ENCODE results near the gene C11orf54.

C11orf54 gene
- 14.5 to 25.5 (median 22.9) reads per million in 3 experiments for total RNA-seq

DNA sequence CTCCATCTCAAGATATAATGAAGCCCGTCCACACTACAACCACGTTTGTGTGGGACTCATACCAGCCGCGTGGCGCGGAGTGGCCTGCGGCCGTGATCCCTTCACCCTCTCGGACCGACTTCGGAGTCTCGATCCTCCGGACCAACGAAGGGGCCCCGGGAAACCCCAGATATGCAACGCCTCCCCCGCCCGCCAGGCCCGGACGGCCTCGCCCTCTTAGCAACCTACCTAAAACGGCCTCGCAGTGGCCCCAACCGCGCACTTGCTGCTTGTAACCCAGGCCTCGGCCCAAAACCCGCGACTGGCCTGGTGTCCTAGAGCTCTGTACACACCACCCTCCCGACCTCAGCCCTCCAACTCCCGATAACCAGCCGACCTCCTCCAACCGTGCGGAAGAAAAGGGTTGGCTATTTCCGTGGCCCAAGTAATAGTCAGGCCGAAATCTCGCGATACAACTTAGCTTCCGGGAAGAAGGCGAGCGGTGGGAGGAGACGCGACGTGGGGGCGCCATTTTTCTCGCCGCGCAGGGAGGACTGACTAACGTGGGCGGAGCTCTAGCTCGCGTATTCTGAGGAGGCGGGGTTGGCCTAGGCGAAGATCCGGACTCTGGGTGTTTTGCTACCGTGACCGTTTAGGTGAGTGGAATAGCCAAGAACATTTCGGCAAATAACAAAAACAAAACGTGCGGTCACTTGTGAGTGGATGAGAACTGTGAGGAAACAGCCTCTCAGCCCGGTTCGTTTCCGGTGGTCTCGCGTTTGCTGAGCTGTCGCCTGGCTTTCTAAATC is at the start of gene C11orf54, which contains the start of gene TAF1D:
Gene C11orf54, plus strand, starts transcription at position 579 of the 788 bp plus-strand sequence. CDS start 5,722 bp downstream, outside the sequence.
Gene TAF1D, minus strand, starts transcription at position 402 of the 788 bp plus-strand sequence. CDS start 2,191 bp downstream, outside the sequence.
- DNase-seq = peak; percentile 97

DNA sequence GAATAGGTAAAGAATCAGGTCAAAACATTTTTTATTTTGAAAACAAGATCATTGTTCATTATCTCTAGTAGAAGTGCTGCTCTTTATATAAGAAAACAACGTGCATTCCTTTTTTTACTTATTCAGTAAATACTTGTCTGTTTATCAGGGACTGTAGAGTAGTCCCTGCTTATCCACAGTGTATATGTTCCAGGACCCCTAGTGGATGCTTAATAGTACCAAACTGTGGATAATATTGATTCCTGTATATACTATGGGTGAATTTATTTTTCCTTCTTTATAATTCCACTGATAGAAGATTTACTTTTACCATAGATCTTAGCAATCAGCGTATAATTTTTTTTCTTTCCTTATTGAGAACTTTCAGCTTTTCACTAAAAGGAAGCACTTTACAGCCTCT is 47.4 kb upstream of the C11orf54 start:
- DNase-seq = no peak

DNA sequence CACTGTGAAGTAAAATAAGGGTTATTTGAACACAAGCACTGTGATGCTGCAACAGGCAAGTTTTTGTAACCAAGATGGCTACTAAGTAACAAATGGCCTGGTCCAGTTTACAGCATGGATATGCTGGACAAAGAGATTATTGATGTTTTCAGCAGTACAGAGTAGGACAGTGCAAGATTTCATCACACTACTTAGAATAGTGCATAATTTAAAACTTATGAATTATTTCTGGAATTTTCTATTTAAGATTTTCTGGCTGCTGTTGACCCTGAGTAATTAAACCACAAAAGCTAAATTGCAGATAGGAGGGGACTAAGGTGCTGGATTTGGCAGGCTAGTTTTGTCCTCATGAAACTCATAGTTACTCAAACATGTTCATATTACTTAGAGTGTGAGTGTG is 46.9 kb upstream of the C11orf54 start:
- no peak for DNase-seq

DNA sequence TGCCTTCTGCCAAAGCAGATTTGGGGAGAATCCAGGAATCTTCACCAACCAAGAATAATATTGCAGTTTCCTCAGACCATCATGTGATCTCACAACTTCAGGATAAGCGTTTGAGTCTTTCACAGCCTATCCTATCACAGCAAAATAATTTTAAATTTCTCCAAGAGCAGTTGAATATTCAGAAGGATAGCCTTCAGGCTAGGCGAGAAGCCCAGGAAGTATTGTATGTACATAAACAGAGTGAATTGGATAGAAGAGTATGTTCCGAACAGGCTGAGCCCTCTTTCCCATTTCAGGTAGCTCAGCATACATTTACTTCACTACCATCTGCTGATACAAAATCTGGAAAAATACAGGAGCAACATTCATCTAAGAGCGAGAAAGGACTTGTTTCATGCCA is 43.9 kb upstream of the C11orf54 start:
- no peak for DNase-seq

DNA sequence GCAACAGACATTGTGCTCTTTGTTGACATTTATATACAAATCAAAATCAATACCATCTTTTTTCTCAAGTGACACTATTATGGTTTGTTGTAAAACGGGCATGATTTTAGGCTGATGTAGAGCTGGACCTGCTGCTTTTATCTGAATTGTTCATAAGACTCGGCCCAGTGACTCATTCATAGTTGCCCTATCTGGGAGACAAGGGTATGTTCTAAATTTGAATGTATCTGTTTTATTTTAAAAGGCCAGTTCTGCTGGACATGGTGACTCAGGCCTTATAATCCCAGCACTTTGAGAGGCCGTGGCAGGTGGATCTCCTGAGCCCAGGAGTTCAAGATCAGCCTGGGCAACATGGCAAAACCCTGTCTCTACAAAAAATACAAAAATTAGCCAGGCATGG is 40.6 kb upstream of the C11orf54 start:
- no peak for DNase-seq

DNA sequence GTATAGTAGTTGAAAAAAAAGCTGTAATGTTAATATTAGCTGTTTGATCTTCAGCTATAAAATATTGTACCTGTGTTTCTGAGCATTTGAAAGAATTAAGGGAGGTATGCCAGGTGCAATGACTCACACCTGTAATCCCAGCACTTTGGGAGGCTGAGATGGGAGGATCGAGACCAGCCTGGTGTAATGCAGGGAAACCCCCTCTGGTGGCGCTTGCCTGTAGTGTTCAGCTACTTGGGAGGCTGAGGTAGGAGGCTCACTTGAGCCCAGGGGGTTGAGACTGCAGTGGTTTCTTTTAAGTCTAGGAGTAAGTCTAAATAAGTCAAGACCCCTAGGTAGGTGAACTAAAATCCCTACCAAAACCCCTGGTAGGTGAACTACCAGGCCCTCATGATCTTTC is 37.2 kb upstream of the C11orf54 start:
- DNase-seq = no peak

DNA sequence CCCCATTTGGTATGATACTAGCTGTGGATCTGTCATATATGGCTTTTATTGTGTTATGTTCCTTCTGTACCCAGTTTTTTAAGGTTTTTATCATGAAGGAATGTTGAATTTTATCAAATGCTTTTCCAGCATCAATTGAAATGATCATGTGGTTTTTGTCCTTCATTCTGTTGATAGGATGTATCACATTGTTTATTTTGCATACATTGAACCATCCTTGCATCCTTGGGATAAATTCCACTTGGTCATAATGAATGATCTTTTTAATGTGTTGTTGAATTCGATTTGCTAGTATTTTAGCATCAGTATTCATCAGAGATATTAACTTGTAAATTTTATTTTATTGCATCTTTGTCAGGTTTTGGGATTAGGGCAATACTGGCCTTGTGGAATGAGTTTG is 31.2 kb upstream of the C11orf54 start:
- no peak for DNase-seq

DNA sequence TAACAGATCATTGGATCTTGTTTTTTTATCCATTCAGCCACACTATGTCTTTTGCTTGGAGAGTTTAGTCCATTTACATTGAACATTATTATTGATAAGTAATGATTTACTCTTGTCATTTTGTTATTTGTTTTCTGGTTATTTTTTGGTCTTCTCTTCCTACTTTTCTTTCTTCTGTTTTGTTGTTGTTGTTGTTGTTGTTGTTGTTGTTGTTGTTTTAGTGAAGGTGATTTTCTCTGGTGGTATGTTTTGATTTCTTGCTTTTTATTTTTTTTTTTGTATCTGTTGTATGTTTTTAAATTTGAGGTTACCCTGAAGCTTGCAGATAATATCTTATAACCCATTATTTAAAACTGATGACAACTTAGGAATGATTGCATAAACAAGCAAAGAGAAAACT is 28.8 kb upstream of the C11orf54 start:
- DNase-seq = no peak

DNA sequence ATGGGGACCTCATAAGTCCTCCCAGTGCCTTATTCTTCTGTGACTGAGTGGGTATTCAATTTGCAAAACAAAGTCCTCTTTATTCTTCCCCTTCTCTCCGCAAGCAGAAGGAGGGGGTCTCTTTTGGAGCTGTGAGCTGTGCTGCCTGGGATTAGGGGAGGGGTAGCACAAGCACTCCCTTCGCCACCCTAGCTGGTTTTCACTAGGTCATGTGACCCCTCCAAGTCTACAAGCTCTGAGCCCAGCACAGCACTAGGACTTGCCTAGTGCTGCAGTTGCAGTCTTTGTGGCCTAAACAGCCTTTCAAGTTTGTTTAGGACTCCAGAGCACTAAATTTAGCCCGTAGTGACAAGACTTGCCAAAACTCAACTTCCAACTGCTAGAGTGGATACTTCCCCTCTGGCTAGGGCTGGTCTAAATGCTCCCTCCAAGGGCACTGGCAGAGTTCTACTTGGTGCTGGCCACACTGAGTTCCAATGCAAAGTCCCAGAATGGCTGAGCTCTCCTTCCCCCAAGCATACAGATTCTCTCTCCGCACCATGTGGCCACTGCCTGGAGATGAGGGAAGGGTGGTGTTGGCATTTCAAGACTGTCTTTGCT is 25.6 kb upstream of the C11orf54 start:
- no peak for DNase-seq

DNA sequence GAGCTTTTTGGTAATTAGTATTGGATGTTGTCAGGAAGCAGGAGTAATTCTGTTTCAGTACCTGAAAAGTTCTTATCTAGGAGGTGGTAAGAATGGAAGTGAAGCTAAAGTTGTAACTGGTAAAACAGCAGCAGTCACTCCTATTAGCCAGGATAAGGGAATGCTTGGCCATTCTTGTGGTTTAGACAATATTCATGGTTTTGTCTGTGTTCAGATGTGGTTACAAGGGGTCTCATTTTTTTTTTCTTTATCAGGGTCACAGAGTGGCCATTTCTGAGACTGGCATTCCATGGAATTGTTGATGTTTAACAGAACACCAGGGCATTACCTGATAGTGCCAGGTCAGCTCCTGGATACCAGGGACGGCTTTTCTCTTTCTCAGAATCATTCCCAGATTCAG is 24.0 kb upstream of the C11orf54 start:
- no peak for DNase-seq

DNA sequence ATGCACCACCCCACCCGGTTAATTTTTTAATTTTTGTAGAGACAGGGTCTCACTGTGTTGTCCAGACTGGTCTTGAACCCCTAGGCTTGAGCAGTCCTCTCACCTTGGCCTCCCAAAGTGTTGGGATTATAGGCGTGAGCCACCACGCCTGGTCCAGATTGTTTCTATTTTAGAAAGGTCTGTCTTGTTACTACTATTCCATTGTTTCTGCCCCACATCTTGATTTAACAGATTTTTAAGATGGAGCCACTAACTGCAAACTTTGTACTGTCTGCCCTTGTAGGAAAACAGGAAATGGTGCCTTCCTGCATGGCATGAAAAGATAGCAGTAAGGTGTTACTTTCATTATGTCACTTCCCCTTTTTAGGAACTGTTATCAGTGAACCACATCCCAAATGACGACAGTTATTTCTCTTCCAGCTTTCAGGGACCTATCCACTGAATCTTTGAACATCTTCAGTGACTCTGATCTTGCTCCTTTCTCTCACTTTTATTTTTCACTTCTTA is 23.4 kb upstream of the C11orf54 start:
- no peak for DNase-seq

DNA sequence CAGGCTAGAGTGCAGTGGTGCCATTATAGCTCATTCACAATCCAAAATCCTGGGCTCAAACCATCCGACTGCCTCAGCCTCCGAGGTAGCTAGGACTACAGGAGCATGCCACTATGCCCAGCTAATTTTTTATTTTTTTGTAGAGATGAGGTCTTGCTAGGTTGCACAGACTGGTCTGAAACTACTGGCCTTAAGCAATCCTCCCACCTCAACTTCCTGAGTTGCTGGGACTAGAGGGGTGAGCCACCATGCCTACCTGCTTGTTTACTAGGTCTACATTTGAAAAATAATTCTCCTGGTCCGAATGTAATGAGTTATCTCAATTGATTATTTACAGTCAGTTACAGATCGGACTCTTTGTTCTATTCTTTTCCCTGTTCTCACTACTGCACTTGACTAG is 22.2 kb upstream of the C11orf54 start:
- no peak for DNase-seq

DNA sequence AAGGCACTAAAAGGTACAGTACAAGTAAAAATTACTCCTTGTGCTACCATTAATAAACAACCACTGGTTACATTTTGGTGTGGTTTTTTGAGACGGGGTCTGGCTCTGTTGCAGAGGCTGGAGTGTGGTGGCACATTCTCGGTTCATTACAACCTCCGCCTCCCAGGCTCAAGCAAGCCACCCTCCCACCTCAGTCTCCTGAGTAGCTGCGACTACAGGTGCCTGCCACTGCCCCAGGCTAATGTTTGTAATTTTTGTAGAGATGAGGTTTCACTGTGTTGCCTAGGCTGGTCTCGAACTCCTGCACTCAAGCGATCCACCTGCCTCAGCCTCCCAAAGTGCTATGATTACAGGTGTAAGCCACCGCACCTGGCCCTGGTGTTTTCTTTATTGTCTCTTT is 20.9 kb upstream of the C11orf54 start:
- DNase-seq = no peak

DNA sequence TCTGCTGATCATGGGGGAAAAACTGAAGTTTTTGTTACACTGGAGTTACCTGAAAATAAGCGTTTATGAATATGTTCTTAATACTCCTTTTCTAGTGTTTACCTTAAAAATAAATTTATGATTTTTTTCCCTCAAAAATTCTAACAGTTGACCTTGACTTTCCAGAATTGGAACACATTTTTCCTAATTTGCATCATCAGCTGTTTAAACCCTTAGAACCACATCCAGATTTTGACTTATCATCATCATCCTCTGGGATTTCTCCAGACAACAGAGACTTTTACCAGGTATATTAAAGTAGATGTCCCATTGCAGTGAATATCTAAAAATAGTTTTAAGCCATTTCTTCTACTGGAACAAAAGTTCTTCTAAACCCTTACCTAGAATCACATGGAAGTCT is 17.4 kb upstream of the C11orf54 start:
- DNase-seq = no peak

DNA sequence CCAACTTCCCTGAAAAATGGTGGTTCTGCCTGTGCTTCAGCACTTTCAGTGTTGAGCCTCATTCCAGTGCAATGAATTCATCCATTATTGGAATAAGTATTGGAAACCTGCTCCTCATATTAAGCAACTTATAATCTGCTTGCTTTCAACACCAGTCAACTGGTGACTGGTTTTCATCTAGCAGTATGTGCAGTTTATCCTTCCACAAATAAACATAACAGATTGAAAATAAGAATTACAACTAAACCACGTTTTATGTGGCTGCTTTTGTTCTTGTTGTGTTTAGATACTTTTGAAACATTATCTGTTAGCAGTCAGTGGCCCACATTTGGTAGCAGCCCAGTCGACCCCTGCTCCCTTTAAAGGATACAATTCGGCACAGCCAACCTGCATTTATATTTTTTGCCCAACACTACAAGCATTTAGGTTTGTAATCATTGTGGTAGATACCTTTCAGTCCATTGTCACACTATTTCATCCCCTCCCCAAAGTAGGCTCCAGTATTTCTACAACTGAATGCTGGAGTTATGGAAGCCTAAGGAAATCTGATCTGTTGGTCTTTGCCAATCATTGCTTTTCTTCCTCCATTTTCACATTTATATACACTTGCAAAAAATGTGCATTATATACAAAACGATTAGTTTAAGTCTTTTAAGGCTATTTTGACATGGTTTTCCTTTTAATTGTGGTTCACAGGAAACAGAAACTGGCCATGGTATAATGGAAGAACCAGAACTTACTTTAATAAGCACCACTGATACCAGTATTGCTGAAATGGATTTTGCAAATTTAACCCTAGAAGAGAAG is 13.3 kb upstream of the C11orf54 start:
- no peak for DNase-seq

DNA sequence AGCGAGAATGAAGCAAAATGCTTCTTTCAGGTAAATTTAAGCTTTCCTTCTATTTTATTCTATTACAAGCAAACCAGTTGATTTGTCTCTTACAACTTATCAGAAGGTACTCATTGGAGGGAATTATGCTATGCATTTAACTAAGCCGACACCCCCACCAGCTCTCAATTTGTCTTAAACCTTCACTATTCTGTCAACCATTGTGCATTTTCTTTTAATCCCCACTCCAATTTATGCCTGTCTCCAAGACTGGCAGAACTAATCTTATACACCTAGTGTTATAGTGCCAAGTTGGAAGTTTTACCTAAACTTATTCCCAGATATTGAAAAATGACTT is 12.7 kb upstream of the C11orf54 start:
- DNase-seq = no peak

DNA sequence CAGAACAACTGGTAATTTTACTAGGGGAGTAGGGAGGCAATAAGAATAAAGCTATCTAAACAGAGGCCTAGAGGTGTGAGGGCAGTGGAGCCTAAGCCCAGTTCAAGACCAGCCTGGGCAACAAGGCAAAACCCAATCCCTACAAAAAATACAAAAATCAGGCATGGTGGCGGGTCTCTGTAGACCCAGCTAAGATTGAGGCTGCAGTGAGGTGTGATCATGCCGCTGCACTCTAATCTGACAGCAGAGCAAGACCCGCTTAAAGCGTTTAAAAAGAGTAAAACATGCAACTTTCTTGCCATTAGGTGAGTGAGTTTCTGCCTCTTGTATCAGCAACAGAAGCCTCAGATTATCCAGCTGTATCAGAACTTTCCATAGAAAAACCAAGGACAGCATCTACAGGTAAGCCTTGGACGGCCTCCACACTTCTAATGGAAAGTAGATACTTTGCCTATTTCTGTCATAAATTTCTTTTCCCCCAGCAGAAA is 12.3 kb upstream of the C11orf54 start:
- no peak for DNase-seq

DNA sequence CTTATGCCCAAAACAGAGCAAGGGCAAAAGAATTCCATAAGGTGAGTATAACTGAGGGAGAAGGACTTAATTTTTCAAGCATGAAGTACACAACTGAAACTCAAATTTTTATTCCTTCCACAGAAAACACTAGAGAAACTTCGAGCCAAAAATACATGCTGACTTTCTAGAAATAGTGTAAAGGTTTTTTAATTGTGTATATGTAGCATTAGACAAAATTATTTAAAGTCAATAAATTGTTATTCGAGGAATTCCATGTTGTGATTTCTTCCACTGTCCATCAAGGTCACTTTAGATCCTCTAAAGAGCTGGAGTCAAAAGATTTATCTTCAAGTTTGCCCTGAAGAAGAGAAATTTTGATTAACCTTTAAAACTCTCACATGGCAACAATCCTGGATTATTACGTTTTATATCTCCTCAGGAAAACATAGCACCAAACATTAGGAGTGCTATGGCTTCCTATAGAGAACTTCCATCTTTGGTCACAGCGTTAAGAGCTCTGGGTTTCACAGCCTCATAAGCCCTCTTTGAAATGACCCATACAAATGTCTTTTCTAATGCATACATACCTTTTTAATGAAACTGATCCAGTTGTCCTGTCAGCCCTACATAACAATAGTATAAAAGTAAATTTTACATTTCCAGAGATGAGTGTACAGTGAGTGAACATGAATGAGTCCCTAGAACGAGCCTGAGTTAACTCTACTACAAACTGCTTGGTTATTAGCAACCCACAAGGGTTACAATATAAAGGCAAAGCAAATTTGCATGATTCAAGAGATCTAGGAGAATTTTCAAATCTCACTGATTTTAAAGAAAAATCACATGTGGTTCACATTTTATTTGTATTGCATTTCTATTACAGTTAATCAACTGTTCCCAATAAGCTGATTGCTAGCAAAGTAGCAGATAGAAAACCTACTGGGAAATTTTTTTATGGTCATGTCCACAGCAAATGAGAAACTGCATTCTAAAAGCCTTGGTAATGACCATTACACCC is 11.1 kb upstream of the C11orf54 start:
- DNase-seq = no peak

DNA sequence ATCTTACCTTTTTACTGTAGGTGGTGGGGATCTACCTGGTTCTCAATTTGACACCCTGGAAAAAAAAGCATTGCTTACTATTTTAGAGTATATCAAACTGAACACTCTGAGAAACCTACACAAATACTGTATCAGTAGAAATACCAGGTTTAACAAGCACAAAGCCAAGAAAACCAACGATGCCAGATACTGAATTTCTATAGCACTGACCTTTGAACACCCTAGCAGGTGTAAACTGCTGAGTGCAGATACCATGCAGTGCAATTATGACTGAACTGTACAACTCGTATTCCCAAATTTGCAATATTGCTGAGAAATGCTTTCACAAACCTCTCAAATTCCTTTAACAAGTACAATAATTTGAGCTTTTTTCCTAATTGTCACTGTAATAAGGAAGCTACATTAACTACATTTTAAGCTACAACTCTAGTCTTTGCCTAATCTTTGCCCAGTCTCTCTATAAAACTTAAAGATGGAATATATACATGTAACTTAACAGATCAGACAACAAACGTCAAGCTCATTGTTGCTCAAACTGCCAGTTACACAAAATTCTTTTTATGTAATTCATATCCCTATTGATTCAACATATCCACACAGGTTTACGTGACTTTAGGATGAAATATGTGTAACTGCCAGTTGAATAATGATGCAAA is 9.1 kb upstream of the C11orf54 start:
- DNase-seq = no peak

DNA sequence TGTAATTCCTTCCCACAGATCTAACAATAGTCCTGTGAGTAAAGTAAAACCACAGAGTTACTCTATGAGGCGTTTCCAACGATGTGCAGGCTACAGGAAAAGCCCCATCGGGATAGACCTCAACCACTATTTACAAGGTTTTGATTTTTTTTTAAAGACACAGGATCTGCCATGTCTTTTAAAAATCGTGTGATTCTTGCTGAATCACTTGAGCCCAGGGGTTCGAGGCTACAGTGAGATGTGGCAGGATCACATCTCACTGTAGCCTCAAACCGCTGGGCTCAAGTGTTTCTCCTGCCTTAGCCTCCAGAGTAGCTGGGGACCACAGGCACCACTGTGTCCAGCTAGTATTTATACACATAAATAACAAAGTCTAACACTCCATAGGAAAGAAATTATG is 8.0 kb upstream of the C11orf54 start:
- DNase-seq = no peak

DNA sequence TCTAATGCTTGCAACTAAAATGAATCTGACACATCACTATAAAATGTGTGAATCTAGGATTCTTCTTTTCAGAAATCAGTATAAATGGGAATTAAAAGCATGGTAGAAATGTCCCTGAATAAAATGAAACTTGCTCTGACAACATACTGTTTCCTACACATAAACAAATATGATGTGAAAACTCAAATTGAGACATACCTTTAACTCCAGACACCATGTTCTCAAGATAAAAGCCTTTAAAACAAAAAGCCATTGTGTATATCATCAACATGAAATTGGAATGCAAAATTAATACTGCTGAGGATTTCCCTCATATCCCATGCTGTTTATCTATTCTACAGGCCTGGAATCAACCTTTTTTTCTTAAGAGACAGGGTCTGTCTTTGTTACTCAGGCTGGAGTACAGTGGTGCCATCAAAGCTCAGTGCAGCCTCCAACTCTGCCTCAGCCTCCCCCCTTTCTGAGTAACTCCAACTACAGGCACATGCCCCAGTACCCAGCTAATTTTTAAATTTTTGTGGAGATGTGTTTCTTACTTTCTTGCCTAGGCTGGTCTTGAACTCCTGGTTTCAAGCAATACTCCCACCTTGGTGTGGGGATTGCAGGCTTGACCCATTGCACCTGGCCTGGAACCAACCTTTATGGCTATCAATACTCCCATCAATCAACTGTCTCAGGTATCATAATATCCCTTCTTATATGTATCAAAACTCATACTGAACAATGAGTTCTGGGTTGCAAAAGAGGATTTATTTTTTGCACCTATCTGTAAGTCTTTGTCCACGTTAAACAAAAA is 6.8 kb upstream of the C11orf54 start:
- no peak for DNase-seq
